ENCODE results near the gene C10orf95. TPM values are rescaled to one million over a fixed set of nuclear protein-coding genes. Genes with fewer than 3 reads are reported as not detected.

Gene C10orf95
- total RNA-seq, 4 donors from 2014 or later, result 0.85 to 2.8 TPM; not detected in 2

DNA sequence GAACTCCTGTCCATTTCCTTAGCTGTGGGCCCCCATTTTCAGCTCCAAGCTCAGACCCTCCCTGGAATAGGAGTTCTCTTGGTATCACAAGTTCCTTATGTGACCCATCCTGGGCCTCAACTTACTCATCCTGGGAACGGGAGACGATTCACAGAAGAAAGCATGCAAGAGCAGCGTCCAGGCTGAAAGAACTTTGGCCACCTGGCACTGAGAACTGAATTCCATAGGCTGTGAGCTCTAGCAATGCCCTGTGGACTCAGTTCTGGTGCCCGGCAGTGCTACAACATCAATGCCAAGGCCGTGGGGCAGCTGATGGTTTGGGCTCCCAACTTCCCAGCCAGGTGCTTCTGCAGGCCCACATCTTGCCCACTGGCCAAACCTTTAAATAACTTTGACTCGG is 15.0 kb downstream of the C10orf95 start:
- TF ChIP-seq CTCF (IDR thresholded peaks at IDR 0.05) (no peak), POLR2A (IDR thresholded peaks at IDR 0.05) (no peak)
- peak overlapping the region in 1 of 4 donors; percentile 60 for H3K27ac ChIP-seq

DNA sequence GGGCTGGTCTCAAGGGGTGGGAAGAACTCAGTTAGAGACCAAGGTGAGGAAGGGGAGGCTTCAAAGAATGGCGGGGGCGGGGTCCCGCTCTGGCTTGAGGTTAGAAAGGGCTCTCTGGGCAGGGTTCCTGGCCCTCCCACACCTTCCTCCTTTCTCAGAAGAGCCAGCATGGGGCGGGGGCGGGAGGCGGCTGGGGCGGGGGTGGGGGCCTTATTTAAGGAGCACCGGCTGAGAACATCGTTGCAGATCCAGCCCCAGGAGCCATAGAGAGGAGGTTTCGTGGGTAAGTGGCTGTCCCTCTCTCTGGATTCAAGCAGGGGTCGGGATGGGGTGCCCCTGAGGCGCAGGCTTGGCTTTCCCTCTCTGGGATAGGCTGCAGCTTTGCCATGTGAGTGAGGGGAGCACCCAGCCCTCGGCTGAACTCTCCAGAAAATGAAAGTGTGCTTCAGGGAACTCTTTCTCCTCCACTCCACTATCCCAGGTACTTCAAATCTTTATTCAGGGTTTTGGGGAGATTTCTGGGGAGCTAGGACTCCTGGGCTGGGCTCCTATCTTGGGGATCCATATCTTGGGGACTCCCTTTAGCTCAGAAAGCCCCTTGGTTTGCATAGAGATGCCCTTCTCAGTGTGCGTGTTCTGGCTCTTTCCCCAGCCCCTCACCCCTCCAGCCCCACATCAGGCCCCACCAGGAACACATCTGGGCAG is 15.7 kb downstream of the C10orf95 start:
- H3K27me3 ChIP-seq, result no peaks in the 10 kb centered on the region
- no peak for TF ChIP-seq POLR2A (IDR thresholded peaks at IDR 0.05)
- no peak for TF ChIP-seq CTCF (IDR thresholded peaks at IDR 0.05)
- H3K9me3 ChIP-seq, result no peaks in the 10 kb centered on the region
- H3K4me1 ChIP-seq, result peaks cover 0 to 40% (median 2%) of the 10 kb centered on the region in 4 donors
- peak overlapping the region in 3 of 4 donors; percentile 37 to 44 (median 41) for H3K4me3 ChIP-seq
- peak in 1 of 3 donors; percentile 54 for DNase-seq
- peak overlapping the region; percentile 34 to 71 (median 48) for H3K27ac ChIP-seq
- H3K36me3 ChIP-seq, result no peaks in the 10 kb centered on the region

More for the DNA sequence above, 15.0 kb downstream of the C10orf95 start:
- no peaks in the 10 kb centered on the region for H3K9me3 ChIP-seq
- peak in 1 of 3 donors; percentile 61 for DNase-seq
- peaks cover 0 to 38% (median 2%) of the 10 kb centered on the region in 4 donors for H3K4me1 ChIP-seq
- H3K4me3 ChIP-seq, result peak overlapping the region in 3 of 4 donors; percentile 37 to 44 (median 41)
- H3K27me3 ChIP-seq, result no peaks in the 10 kb centered on the region
- no peaks in the 10 kb centered on the region for H3K36me3 ChIP-seq

DNA sequence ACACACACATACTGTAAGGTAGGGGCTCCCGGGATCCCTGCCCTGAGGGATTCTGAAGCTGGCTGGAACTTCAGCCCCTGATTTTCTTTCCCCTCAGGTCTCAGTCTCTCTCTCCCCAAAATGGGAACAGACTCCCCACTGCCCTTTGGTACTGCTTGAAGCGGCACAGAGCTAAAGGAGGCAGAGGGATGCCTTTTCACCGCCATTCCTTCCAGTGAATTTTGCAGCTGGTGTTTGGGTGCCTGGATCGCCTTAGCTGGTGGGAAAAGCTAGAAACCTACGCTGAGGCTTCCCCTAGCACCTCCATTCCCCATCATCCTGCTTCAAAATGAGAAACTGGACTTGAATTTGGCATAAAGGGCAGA is 16.2 kb downstream of the C10orf95 start:
- Histone ChIP-seq H3K4me1 (peaks cover 0 to 40% (median 2%) of the 10 kb centered on the region in 4 donors), H3K36me3 (no peaks in the 10 kb centered on the region), H3K9me3 (no peaks in the 10 kb centered on the region), H3K27me3 (no peaks in the 10 kb centered on the region), H3K4me3 (peak overlapping the region in 3 of 4 donors; percentile 37 to 44 (median 41)), H3K27ac (peak overlapping the region; percentile 34 to 71 (median 48))
- TF ChIP-seq CTCF (IDR thresholded peaks at IDR 0.05) (no peak), POLR2A (IDR thresholded peaks at IDR 0.05) (no peak)
- no peak for DNase-seq

DNA sequence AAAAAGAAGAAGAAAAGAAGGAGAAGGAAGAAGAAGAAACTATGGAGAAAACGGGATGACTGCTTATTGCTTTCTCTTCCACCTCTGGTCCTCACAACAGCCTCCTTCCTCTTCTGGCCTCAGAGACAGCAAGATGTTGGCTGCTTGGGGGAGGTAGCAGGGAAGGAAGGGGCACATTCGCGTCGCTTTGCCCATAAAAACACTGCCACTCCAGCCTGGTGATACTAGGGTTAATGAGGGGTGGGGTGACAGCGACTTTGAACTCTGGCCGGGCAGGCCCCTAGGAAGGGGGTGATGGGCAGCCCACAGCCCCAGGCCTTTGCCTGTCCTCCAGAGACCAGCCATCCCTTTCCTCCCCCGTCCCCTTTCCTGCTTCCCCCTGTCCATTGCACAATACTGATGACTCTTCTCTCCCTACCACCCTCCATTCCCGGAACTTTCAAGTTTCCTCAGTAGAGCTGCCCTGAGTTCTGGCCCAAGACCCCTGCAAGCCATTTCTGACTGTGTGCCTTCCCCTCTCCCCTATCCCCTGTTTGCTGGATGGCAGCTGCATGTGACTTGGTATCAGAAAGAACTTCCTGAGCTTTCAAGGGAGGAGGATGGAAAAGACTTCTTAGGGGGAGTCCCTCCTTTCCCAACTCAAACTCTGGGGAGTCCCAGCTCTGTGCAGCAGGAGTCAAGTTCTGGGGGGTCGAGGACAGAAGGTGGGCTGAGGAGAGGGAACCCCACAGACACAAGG is 16.8 kb downstream of the C10orf95 start:
- Histone ChIP-seq H3K36me3 (no peaks in the 10 kb centered on the region), H3K4me3 (no peak overlapping the region), H3K9me3 (no peaks in the 10 kb centered on the region), H3K27me3 (no peaks in the 10 kb centered on the region), H3K4me1 (peaks cover 0 to 40% (median 2%) of the 10 kb centered on the region in 4 donors), H3K27ac (peak overlapping the region; percentile 34 to 71 (median 48))
- no peak for DNase-seq
- TF ChIP-seq POLR2A (IDR thresholded peaks at IDR 0.05) (no peak), CTCF (IDR thresholded peaks at IDR 0.05) (no peak)

GRCh38 chr10:102433619-102434046 is 17.7 kb downstream of the C10orf95 start:
- Histone ChIP-seq H3K4me3 (no peak overlapping the region), H3K9me3 (no peaks in the 10 kb centered on the region), H3K27ac (peak overlapping the region in 1 of 4 donors; percentile 38), H3K4me1 (peaks cover 0 to 40% (median 2%) of the 10 kb centered on the region in 4 donors), H3K36me3 (no peaks in the 10 kb centered on the region), H3K27me3 (no peaks in the 10 kb centered on the region)
- TF ChIP-seq CTCF (IDR thresholded peaks at IDR 0.05) (no peak), POLR2A (IDR thresholded peaks at IDR 0.05) (no peak)
- DNase-seq, result no peak
